A549 (cell line): Measurements from ENCODE around the gene STK4. TPM values are rescaled to one million over a fixed set of nuclear protein-coding genes. Genes with fewer than 3 reads are reported as not detected.
"Not testable (repeated sequence)": the region's sequence is repeated elsewhere in the genome, so short reads cannot be mapped to it uniquely, and the experiment has no call there.

Experiments used
- ATAC-seq, 2 experiments: fragments of 200-7000 bp in 1 of 2; fragments of >200 bp in 1 of 2; cut with Nextera tagmentation in 1 of 2; cut with Tn5 transposase in 1 of 2; 3 replicates each; pipeline versions ENCODE4 v1.8.0 to v1.9.1; 2018 to 2020; ENCODE audit warnings: mild to moderate bottlenecking in 1 of 2, moderate library complexity in 1 of 2
- CTCF ChIA-PET: fragments of 300-600 bp; sonication (Branson Sonifier 250); formaldehyde crosslinking; extraction: SDS; loops from one replicate; lab custom pipeline; 2021; ENCODE audit warnings: antibody characterized with exemption, inconsistent platforms; lab: Yijun Ruan, JAX
- POLR2A ChIA-PET: fragments of 350-600 bp; formaldehyde crosslinking; extraction: SDS; loops from one replicate; lab custom pipeline; 2021; ENCODE audit warnings: antibody characterized with exemption, inconsistent platforms; lab: Yijun Ruan, JAX
- DNase-seq, 2 experiments: peaks; one replicate each; pipeline versions ENCODE4 v3.0.0 to v3.0.0-alpha.2; 2011 to 2016; ENCODE audit warnings: low read depth in 1 of 2, low spot score in 1 of 2
- FAIRE-seq: peaks from 2 replicates; lab custom pipeline; 2011; peaks lifted over from hg19 to GRCh38; lab: Jason Lieb, UNC
- H3K27ac ChIP-seq, 2 experiments: fragments of >200 bp; sonication (Bioruptor Twin); formaldehyde crosslinking; 3 replicates each; pipeline ENCODE4 v1.5.1; 2016 to 2017
- H3K4me1 ChIP-seq: fragments of >200 bp; sonication (Bioruptor Twin); formaldehyde crosslinking; 3 replicates; pipeline ENCODE4 v1.6.1; 2016
- H3K4me2 ChIP-seq: fragments of >200 bp; sonication (Bioruptor Twin); formaldehyde crosslinking; 3 replicates; pipeline ENCODE4 v1.6.1; 2016
- H3K4me3 ChIP-seq: fragments of >200 bp; sonication (Bioruptor Twin); formaldehyde crosslinking; 3 replicates; pipeline ENCODE4 v1.5.1; 2016
- H3K9me3 ChIP-seq: fragments of >200 bp; sonication (Bioruptor Twin); formaldehyde crosslinking; 3 replicates; pipeline ENCODE4 v1.6.1; 2016
- BHLHE40 ChIP-seq: IDR thresholded peaks from 2 replicates; pipeline ENCODE4 v1.6.1; 2012; ENCODE audit warnings: low read depth, low read length, inconsistent platforms
- CBX2 ChIP-seq: fragments of 200-600 bp; sonication (generic); IDR thresholded peaks from 2 replicates; pipeline ENCODE4 v1.6.1; 2016; ENCODE audit warnings: low read depth, mild to moderate bottlenecking, borderline replicate concordance
- CBX8 ChIP-seq: fragments of 200-600 bp; sonication (generic); IDR thresholded peaks from 2 replicates; pipeline ENCODE4 v1.6.1; 2016
- CHD4 ChIP-seq: fragments of 200-600 bp; sonication (generic); IDR thresholded peaks from 2 replicates; pipeline ENCODE4 v1.6.1; 2016; ENCODE audit warnings: antibody characterized with exemption, mild to moderate bottlenecking, borderline replicate concordance
- EHMT2 ChIP-seq: fragments of 200-600 bp; sonication (generic); IDR thresholded peaks from 2 replicates; pipeline ENCODE4 v1.6.1; 2016; ENCODE audit warnings: antibody characterized with exemption, low read depth, mild to moderate bottlenecking, moderate library complexity
- FOSB ChIP-seq: fragments of 250-450 bp; sonication (Bioruptor Pico); IDR thresholded peaks from 2 replicates; pipeline ENCODE4 v1.5.0; 2020; ENCODE audit warnings: mild to moderate bottlenecking, moderate library complexity
- HDAC2 ChIP-seq: fragments of 200-600 bp; sonication (generic); IDR thresholded peaks from 2 replicates; pipeline ENCODE4 v1.6.1; 2016
- JUNB ChIP-seq: fragments of >200 bp; sonication (Bioruptor Twin); formaldehyde crosslinking; IDR thresholded peaks from 2 replicates; pipeline ENCODE4 v1.6.1; 2016
- MYC ChIP-seq: IDR thresholded peaks from 2 replicates; pipeline ENCODE4 v1.6.1; 2012; ENCODE audit warnings: mild to moderate bottlenecking, inconsistent platforms, low read length, improper control_type of control experiment, borderline replicate concordance
- NFE2L2 ChIP-seq: fragments of 150-350 bp; conservative IDR thresholded peaks from 2 replicates; pipeline ENCODE4 v1.6.1; 2014; ENCODE audit warnings: low read length
- NR3C1 ChIP-seq: fragments of >200 bp; sonication (Bioruptor Twin); formaldehyde crosslinking; IDR thresholded peaks from 3 replicates; pipeline ENCODE4 v1.6.1; 2017
- RAD21 ChIP-seq, 2 experiments: fragments of >200 bp in 1 of 2; sonication (Bioruptor Twin) in 1 of 2; formaldehyde crosslinking in 1 of 2; IDR thresholded peaks in 1 of 2; conservative IDR thresholded peaks in 1 of 2; 2 replicates in 1 of 2; 3 replicates in 1 of 2; pipeline ENCODE4 v1.6.1; 2012 to 2018; ENCODE audit warnings: inconsistent platforms in 1 of 2
- SMC3 ChIP-seq: fragments of >200 bp; sonication (Bioruptor Twin); formaldehyde crosslinking; IDR thresholded peaks from 3 replicates; pipeline ENCODE4 v1.6.1; 2018; ENCODE audit warnings: inconsistent platforms
- SREBF2 ChIP-seq: fragments of 450-650 bp; IDR thresholded peaks from 2 replicates; pipeline ENCODE4 v1.6.1; 2014; ENCODE audit warnings: mild to moderate bottlenecking, moderate library complexity
- ZNF302 ChIP-seq: fragments of 250-450 bp; sonication (Bioruptor Pico); IDR thresholded peaks from 2 replicates; pipeline ENCODE4 v1.9.0; 2021; ENCODE audit warnings: inconsistent platforms, mild to moderate bottlenecking, moderate library complexity
- ZSCAN20 ChIP-seq: fragments of 250-450 bp; sonication (Bioruptor Pico); IDR thresholded peaks from 2 replicates; pipeline ENCODE4 v1.8.0; 2022; ENCODE audit warnings: mild to moderate bottlenecking, moderate library complexity
- WGBS: methylation state at CpG from one replicate; pipeline ENCODE4 v1.1.6; 2017; ENCODE audit errors: missing lambda C conversion rate; 5-methylcytosine and 5-hydroxymethylcytosine counted together
- polyA plus RNA-seq, 4 experiments: library from polyadenylated mRNA; depleted of rRNA in 3 of 4; stranded (reverse); fragments of >200 nt; fragmentation: RNase III in 1 of 4; extraction: RNeasy Plus Mini Kit Qiagen cat#74134 plus additional on column Dnase treatment in 1 of 4; gene quantifications; 2 replicates in 3 of 4; 3 replicates in 1 of 4; pipeline ENCODE4 v1.2.3, GENCODE V29; 2011 to 2017
- TF ChIP-seq, protein P1 (sequence below): fragments of 200-600 bp; sonication (generic); IDR thresholded peaks from 2 replicates; pipeline ENCODE4 v1.6.1; 2016; ENCODE audit warnings: antibody characterized with exemption, mild to moderate bottlenecking, moderate library complexity
- TF ChIP-seq, protein P2 (sequence below): IDR thresholded peaks from 2 replicates; pipeline ENCODE4 v1.6.1; 2012
- TF ChIP-seq, protein P3 (sequence below): fragments of 250-450 bp; sonication (Bioruptor Pico); IDR thresholded peaks from 2 replicates; pipeline ENCODE4 v1.5.0; 2020; ENCODE audit warnings: low read depth, mild to moderate bottlenecking, moderate library complexity
- TF ChIP-seq, protein P4 (sequence below): fragments of >200 bp; sonication (Bioruptor Twin); formaldehyde crosslinking; IDR thresholded peaks from 3 replicates; pipeline ENCODE4 v1.6.1; 2016
- TF ChIP-seq, protein P5 (sequence below): fragments of 450-650 bp; IDR thresholded peaks from 2 replicates; pipeline ENCODE4 v1.6.1; 2014; ENCODE audit warnings: antibody characterized with exemption

STK4 gene
- polyA plus RNA-seq, 2 of the 4 experiments (the other 2 are of a cell fraction) = 14.5 to 34.5 TPM

DNA sequence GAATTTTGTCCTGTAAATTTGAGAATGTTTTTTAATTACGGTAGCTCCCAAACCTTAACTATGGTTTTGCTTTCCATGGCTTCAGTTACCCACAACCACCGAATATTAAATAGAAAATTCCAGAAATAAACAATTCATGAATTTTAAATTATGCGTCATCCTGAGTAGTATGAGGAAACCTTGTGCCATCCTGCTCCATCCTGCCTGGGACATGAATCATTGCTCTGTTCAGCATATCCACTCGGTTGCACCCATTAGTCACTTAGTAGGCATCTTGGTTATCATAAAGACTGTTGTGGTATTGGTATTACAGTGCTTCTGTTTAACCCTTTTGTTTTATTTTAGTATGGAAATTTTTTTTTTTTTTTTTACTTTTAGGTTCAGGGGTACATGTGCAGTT lies 94.9 kb downstream of the STK4 start (continued):
- TF ChIP-seq SMC3 = no peak

DNA sequence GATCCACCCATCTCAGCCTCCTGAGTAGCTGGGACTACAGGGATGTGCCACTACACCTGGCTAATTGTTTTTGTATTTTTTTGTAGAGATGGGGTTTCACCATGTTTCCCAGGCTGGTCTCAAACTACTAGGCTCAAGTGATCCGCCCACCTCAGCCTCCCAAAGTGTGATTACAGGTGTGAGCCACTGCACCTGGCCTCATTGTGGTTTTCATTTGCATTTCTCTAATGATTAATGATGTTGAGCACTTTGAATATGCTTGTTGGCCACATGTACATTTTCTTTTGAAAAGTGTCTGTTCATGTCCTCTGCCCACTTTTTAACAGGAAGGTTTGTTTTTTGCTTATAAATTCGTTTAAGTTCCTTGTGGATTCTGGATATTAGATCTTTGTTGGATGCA lies 96.8 kb downstream of the STK4 start:
- peaks cover 38% of the 10 kb centered on the region for H3K4me1 ChIP-seq
- FAIRE-seq, POLR2A ChIA-PET, DNase-seq, H3K4me2 ChIP-seq, H3K27ac ChIP-seq, ATAC-seq, H3K4me3 ChIP-seq, H3K9me3 ChIP-seq: not testable (repeated sequence)
- CTCF ChIA-PET = interaction anchor here (1.7 to 3.4 kb wide), 3 partner anchors 19 to 49 kb away, joined by 3 to 11 read pairs (median 10); no protein-coding TSS in a partner anchor
- 71% methylated on average over 2 of the region's 2 CpGs for WGBS

DNA sequence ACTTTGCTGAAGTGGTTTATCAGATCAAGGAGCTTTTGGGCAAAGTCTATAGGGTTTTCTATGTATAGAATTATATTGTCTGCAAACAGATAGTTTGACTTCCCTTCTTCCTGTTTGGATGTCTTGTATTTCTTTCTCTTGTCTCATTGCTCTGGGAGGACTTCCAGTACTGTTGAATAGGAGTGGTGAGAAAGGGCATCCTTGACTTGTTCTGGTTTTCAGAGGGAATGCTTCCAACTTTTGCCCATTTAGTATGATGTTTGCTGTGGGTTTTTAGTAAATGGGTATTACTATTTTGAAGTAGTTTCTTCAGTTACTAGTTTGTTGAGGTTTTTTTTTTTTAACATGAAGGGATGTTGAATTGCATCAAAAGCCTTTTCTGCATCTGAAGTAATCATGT lies 98.5 kb downstream of the STK4 start:
- DNase-seq (no peak), FAIRE-seq (no peak), ATAC-seq (no peak)
- peaks cover 25% of the 10 kb centered on the region for H3K4me1 ChIP-seq
- ChIA-PET POLR2A (no interaction called here), CTCF (interaction anchor here (1.1 to 3.4 kb wide), 3 partner anchors 21 to 31 kb away, joined by 7 to 11 read pairs (median 10); no protein-coding TSS in a partner anchor)
- no peaks in the 10 kb centered on the region for H3K9me3 ChIP-seq
- TF ChIP-seq NFE2L2 (no peak), CBX8 (no peak), NR3C1 (no peak), FOSB (CRISPR knock-in tag) (no peak), ZNF302 (CRISPR knock-in tag) (no peak)
- TF ChIP-seq, protein P1, sequence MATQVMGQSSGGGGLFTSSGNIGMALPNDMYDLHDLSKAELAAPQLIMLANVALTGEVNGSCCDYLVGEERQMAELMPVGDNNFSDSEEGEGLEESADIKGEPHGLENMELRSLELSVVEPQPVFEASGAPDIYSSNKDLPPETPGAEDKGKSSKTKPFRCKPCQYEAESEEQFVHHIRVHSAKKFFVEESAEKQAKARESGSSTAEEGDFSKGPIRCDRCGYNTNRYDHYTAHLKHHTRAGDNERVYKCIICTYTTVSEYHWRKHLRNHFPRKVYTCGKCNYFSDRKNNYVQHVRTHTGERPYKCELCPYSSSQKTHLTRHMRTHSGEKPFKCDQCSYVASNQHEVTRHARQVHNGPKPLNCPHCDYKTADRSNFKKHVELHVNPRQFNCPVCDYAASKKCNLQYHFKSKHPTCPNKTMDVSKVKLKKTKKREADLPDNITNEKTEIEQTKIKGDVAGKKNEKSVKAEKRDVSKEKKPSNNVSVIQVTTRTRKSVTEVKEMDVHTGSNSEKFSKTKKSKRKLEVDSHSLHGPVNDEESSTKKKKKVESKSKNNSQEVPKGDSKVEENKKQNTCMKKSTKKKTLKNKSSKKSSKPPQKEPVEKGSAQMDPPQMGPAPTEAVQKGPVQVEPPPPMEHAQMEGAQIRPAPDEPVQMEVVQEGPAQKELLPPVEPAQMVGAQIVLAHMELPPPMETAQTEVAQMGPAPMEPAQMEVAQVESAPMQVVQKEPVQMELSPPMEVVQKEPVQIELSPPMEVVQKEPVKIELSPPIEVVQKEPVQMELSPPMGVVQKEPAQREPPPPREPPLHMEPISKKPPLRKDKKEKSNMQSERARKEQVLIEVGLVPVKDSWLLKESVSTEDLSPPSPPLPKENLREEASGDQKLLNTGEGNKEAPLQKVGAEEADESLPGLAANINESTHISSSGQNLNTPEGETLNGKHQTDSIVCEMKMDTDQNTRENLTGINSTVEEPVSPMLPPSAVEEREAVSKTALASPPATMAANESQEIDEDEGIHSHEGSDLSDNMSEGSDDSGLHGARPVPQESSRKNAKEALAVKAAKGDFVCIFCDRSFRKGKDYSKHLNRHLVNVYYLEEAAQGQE = no peak
- TF ChIP-seq, protein P2, sequence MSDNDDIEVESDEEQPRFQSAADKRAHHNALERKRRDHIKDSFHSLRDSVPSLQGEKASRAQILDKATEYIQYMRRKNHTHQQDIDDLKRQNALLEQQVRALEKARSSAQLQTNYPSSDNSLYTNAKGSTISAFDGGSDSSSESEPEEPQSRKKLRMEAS = no peak
- no peak overlapping the region for H3K4me2 ChIP-seq
- H3K27ac ChIP-seq = no peak overlapping the region
- no peak overlapping the region for H3K4me3 ChIP-seq

DNA sequence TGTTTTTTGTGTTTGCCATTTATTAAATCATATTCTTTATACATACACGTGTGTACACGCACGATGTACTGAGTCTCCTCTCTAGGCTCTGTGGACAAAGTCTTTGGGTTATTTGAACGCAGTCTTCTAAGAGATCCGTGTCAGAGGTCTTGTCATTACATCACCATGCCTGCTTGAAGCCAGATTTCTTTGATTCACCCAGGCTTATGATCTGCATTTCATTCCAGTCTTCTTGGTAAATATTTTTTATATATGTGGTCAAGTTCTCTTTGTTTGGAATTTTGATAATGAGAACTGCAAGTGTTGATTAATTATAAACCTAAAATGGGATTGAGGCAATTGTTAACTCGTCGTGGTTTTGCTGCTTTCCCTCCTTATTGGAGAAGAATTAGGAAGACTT lies 100.1 kb downstream of the STK4 start:
- Histone ChIP-seq H3K4me2 (no peak overlapping the region), H3K9me3 (no peaks in the 10 kb centered on the region), H3K4me3 (no peak overlapping the region)
- WGBS = 90% methylated on average over 7 of the region's 7 CpGs
- CTCF ChIA-PET = interaction anchor here (1.3 to 3.4 kb wide), 3 partner anchors 29 to 45 kb away, joined by 3 to 10 read pairs (median 9); no protein-coding TSS in a partner anchor
- DNase-seq (no peak), FAIRE-seq (no peak)
- POLR2A ChIA-PET = no interaction called here
- no peak for TF ChIP-seq HDAC2
- TF ChIP-seq RAD21 (conservative IDR thresholded peaks at IDR 0.05 in 1 of 2, IDR thresholded peaks at IDR 0.05 in 1 of 2) = no peak
- no peak for TF ChIP-seq SMC3
- TF ChIP-seq CBX2 = no peak
- no peak for TF ChIP-seq SREBF2
- TF ChIP-seq, all 56 proteins: peak for 0
- ATAC-seq = no peak
- H3K27ac ChIP-seq = no peak overlapping the region
- H3K4me1 ChIP-seq = peaks cover 14% of the 10 kb centered on the region; the same call in 2 of the 3 replicates

DNA sequence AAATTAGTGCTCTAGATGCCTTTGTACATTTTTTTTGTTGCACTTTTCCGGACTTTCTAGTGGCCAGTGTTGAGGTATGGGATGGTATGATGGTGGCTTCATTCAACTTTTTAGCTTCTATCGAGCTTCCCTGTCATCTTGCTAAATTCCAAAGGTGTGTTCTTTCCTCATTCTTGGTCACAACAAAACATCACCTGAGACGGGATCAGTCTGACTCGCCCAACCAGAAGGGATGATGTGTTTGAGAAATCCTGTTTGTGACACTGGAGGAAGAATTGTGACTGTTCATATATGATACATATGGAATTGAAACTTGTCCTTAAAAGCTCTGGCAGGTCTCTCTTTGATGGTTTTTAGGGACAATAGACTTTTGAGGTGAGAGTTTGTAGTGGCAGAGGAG lies 100.8 kb downstream of the STK4 start:
- FAIRE-seq = no peak
- no peak for DNase-seq
- ATAC-seq = no peak
- Histone ChIP-seq H3K4me1 (peaks cover 8% of the 10 kb centered on the region; the same call in 2 of the 3 replicates), H3K4me2 (no peak overlapping the region), H3K27ac (no peak overlapping the region), H3K4me3 (no peak overlapping the region), H3K9me3 (no peaks in the 10 kb centered on the region)
- ChIA-PET CTCF (interaction anchor here (1.0 to 2.0 kb wide), 4 partner anchors 23 to 704 kb away, joined by 3 to 9 read pairs (median 6); no protein-coding TSS in a partner anchor), POLR2A (no interaction called here)
- WGBS = 90% methylated on average over 4 of the region's 4 CpGs
- TF ChIP-seq EHMT2 (no peak), JUNB (no peak), ZSCAN20 (CRISPR knock-in tag) (no peak), MYC (no peak), CHD4 (no peak), BHLHE40 (no peak)
- TF ChIP-seq, protein P3, sequence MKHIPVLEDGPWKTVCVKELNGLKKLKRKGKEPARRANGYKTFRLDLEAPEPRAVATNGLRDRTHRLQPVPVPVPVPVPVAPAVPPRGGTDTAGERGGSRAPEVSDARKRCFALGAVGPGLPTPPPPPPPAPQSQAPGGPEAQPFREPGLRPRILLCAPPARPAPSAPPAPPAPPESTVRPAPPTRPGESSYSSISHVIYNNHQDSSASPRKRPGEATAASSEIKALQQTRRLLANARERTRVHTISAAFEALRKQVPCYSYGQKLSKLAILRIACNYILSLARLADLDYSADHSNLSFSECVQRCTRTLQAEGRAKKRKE (CRISPR knock-in tag) = no peak
- TF ChIP-seq, protein P4, sequence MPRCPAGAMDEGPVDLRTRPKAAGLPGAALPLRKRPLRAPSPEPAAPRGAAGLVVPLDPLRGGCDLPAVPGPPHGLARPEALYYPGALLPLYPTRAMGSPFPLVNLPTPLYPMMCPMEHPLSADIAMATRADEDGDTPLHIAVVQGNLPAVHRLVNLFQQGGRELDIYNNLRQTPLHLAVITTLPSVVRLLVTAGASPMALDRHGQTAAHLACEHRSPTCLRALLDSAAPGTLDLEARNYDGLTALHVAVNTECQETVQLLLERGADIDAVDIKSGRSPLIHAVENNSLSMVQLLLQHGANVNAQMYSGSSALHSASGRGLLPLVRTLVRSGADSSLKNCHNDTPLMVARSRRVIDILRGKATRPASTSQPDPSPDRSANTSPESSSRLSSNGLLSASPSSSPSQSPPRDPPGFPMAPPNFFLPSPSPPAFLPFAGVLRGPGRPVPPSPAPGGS = no peak
- TF ChIP-seq, protein P5, sequence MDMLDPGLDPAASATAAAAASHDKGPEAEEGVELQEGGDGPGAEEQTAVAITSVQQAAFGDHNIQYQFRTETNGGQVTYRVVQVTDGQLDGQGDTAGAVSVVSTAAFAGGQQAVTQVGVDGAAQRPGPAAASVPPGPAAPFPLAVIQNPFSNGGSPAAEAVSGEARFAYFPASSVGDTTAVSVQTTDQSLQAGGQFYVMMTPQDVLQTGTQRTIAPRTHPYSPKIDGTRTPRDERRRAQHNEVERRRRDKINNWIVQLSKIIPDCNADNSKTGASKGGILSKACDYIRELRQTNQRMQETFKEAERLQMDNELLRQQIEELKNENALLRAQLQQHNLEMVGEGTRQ = no peak
